Subcutaneous adipose tissue (tissue), 4 donors: ENCODE results near the gene NDUFB5. TPM values are rescaled to one million over a fixed set of nuclear protein-coding genes. Genes with fewer than 3 reads are reported as not detected.

Experiments used
- total RNA-seq, 4 donors: library from RNA; depleted of rRNA; stranded (reverse); fragments of >200 nt; gene quantifications; one replicate each; pipeline ENCODE4 v1.1.0, GENCODE V29; 2016
- TF ChIP-seq, protein P1 (sequence below): fragments of 450-650 bp; IDR thresholded peaks from one replicate; pipeline ENCODE4 v1.5.1; 2016; ENCODE audit warnings: low read depth, mild to moderate bottlenecking, control low read depth, antibody characterized with exemption, moderate library complexity

Gene NDUFB5
- total RNA-seq, 4 donors from 2014 or later = 103 to 164 (median 124) TPM

DNA sequence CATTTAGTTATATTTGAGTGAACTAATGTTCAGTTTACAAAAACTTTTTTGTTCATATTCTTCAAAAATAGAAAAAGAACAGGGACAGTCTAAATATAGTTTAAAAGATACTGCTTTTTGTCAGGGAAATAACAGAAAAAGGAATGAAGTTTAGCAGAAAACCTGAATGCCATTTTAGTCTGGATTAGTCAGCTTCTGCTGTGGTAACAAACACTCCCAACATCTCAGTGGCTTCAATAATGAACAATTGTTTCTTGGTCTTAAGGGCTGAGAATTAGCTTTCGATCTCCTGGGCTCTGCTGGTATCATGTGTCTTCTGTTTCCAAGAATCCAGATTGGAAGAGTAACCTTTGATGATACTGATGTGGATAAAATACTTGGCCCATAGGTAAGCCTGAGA is 35.9 kb downstream of the NDUFB5 start:
- TF ChIP-seq, protein P1, sequence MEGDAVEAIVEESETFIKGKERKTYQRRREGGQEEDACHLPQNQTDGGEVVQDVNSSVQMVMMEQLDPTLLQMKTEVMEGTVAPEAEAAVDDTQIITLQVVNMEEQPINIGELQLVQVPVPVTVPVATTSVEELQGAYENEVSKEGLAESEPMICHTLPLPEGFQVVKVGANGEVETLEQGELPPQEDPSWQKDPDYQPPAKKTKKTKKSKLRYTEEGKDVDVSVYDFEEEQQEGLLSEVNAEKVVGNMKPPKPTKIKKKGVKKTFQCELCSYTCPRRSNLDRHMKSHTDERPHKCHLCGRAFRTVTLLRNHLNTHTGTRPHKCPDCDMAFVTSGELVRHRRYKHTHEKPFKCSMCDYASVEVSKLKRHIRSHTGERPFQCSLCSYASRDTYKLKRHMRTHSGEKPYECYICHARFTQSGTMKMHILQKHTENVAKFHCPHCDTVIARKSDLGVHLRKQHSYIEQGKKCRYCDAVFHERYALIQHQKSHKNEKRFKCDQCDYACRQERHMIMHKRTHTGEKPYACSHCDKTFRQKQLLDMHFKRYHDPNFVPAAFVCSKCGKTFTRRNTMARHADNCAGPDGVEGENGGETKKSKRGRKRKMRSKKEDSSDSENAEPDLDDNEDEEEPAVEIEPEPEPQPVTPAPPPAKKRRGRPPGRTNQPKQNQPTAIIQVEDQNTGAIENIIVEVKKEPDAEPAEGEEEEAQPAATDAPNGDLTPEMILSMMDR = no peak

DNA sequence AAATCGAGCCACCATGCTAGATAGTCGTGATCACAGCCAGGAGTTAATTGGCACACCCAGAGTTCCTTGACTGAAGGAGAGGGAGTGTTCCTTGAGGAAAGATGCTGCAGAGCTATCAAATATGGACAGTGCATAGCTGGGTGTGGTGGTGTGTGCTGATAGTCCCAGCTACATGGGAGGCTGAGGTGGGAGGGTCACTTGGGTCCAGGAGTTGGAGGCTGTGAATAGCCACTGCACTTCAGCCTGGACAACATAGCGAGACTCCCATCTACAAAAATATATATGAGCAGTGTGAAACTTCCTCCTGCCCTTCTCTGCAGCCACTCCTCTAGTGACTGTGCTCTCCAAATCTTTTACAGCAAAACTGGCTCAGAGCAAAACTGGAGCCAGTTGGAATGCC is 38.3 kb downstream of the NDUFB5 start:
- TF ChIP-seq, protein P1 = no peak

DNA sequence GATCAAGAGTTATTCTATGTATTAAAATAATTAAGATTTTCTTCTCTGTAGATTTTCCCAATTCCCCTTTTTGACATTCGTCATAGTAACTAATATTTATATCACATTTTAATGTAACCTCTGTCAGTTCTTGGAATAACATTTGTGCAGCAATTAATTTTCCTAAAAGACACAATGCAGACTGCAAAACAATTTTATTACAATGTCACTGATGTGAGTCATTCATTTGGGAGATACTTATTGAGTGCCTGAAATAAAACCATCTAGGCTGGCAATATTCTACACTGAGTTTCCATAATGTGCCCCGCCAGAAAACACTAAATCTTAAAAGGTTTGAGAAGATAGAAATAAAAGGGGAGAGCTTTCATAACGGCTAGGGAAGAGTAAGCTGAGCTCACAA is 41.6 kb downstream of the NDUFB5 start:
- TF ChIP-seq, protein P1 = no peak

DNA sequence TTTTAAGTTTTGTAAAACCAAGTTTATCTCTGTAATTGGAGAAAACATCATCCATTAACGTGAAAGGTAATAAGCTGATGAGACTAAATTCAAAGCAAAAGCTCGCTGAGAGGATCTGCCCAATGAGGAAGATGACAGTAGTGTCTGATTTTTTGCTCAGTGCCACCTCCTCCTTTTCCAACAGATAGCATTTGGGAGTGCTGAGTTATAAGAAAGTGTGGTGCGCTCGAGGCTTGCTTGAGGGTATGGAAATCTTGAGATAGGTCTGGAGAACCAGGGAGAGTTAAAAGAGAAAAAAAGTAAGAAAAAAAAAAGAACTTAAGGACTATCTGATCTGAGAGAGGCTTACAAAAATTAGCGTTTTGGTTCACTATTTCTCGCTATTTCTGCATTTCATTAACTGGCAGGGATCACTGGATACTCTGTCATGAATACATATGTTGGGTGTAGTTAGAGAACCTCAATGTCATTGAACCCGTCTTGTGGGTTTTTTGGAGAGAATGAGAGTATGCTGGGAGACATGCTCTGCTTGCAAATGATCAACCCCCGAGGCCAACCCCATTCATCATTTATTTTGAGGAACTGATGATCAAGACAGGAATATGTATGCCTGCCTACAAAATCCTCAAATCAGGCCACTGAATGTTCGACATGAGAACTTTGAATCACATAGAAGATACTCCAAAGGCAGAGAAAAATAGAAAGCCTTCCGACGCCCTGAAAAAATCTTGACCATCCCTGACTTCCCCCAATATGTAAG is 47.3 kb downstream of the NDUFB5 start:
- TF ChIP-seq, protein P1 = no peak

DNA sequence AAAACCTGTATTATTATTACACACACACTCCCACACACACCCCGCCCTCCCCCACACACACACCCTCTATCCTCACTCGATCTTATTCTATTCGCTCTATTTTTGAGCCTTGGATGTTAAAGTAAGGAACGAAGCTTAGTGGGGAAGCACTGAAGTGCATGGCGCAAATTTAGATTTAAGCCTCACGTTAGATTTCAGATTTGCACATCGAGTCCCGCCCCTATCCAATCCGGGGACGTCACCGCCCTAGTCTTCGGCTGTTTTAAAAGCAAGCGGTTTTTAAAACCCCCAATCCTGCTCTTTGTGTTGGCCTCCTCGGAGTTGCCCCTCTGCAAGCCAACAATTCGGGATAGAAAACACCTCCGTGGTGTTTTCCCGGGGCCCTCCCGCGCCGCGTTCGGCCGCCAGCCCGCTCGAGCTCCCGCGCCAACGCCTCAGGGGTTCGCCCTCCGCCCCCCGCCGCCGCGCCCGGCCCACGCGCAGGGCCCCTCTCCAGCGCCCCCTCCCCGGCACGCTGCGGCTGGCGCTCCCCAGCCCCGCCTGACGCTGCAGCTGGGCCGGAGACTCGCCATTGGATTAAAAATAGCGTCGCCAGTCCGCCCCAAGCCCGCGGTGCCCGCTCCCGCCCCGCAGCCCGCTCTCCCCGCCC is 48.0 kb downstream of the NDUFB5 start, which contains the start of gene USP13:
Gene USP13 (plus strand): TSS at position 594 of the 649 bp plus-strand sequence. CDS start 186 bp downstream, outside the sequence.
- TF ChIP-seq, protein P1 = no peak

DNA sequence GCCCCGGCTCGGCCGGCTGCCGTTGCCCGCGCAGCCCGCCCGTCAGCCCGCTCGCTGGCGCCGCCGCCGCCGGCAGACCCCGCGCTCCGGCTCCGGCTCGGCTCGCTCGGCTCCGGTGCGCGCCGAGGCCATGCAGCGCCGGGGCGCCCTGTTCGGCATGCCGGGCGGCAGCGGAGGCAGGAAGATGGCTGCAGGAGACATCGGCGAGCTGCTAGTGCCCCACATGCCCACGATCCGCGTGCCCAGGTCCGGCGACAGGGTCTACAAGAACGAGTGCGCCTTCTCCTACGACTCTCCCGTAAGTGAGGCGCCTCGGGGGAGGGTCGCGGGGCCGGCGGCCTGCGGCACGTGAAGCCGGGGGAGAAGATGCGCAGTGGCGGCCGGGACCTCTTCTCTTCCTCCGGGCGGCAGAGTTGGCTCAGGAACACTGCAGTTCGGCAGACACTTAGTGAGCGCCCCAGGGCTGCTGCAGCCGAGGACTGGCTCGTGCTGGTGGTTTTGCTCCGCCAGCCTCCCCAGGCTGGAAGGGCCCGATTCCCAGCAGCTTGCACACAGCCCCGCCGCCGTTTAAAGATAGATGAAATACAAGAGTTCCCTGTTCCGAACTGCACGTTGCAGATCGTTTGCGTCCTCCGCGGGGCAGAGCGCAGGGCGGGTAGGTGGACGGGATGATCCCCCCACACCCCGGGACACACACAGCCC is 48.7 kb downstream of the NDUFB5 start:
- TF ChIP-seq, protein P1 = no peak

DNA sequence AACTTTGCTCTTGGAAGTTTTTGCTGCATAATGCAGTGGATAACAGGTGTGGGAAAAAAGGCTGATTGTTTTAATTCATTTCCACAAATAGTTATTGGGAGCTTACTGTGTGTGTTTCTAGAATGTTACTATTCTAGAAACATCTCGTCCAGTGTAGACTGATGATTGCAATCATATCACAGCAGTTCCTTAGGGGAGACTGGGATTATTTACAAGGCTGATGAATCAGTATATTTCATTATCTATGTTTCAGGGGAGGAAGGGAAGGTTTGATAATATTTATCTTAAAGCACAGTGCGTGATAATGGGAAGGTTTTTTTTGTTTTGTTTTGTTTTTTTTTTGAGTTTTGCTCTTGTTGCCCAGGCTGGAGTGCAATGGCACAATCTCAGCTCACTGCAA is 50.6 kb downstream of the NDUFB5 start:
- TF ChIP-seq, protein P1 = no peak
